ENCODE data around the gene TRAIP. TPM values are rescaled to one million over a fixed set of nuclear protein-coding genes. Genes with fewer than 3 reads are reported as not detected.

The TRAIP gene
- total RNA-seq, 1 experiment from 2014 or later, result 20.6 TPM

DNA sequence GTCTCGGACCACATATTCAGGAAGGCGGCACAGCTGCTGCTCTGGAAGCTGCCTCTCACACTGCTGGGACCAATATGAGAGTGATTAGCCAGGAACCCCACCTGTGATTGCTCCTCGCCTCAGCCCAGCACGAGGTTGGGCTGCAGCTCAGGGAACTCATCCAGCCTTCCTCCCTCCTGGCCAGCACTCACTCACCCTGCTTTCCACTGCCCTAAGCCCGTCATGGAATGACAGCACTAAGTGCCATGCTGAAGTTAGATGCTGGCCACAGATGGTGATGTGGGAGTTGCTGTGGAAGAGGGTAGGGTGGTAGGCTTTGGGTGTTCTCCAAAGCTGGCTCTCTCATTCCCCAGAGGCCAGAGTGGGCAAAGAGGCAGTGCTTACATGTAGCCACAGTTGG is 40.0 kb upstream of the TRAIP start:
- intact Hi-C loops (cut with micrococcal nuclease; ENCODE audit: unreplicated experiment), result no loop called here
- no peak for DNase-seq
- Histone ChIP-seq H3K27ac (no peak overlapping the region), H3K79me2 (ENCODE audit: low read depth) (peaks cover 30% of the 10 kb centered on the region), H2AFZ (no peak overlapping the region), H3K4me2 (no peak overlapping the region), H3K4me3 (no peak overlapping the region), H3K4me1 (replicated peaks; ENCODE audit: insufficient read depth) (peaks cover 19% of the 10 kb centered on the region), H3F3A (ENCODE audit: insufficient read depth, low read depth) (peaks cover 21% of the 10 kb centered on the region), H4K20me1 (ENCODE audit: insufficient read depth) (peaks cover 3% of the 10 kb centered on the region), H3K36me3 (ENCODE audit: low read depth) (peaks cover 17% of the 10 kb centered on the region; the same call in 1 of the 2 replicates), H3K9me3 (ENCODE audit: insufficient read depth, low read depth) (no peaks in the 10 kb centered on the region), H3K9me2 (ENCODE audit: insufficient read depth) (no peaks in the 10 kb centered on the region), H3K27me3 (ENCODE audit: insufficient read depth, low read depth) (no peaks in the 10 kb centered on the region)
- no peak for TF ChIP-seq EZH2 (IDR thresholded peaks at IDR 0.05; ENCODE audit: low read depth)
- TF ChIP-seq, protein P1, sequence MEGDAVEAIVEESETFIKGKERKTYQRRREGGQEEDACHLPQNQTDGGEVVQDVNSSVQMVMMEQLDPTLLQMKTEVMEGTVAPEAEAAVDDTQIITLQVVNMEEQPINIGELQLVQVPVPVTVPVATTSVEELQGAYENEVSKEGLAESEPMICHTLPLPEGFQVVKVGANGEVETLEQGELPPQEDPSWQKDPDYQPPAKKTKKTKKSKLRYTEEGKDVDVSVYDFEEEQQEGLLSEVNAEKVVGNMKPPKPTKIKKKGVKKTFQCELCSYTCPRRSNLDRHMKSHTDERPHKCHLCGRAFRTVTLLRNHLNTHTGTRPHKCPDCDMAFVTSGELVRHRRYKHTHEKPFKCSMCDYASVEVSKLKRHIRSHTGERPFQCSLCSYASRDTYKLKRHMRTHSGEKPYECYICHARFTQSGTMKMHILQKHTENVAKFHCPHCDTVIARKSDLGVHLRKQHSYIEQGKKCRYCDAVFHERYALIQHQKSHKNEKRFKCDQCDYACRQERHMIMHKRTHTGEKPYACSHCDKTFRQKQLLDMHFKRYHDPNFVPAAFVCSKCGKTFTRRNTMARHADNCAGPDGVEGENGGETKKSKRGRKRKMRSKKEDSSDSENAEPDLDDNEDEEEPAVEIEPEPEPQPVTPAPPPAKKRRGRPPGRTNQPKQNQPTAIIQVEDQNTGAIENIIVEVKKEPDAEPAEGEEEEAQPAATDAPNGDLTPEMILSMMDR (conservative IDR thresholded peaks at IDR 0.05), result no peak
- POLR2A ChIA-PET (ENCODE audit: unreplicated experiment), result no interaction called here
- CTCF ChIA-PET, result no interaction called here
- BruUV-seq (replicated peaks), result no TSS peak

DNA sequence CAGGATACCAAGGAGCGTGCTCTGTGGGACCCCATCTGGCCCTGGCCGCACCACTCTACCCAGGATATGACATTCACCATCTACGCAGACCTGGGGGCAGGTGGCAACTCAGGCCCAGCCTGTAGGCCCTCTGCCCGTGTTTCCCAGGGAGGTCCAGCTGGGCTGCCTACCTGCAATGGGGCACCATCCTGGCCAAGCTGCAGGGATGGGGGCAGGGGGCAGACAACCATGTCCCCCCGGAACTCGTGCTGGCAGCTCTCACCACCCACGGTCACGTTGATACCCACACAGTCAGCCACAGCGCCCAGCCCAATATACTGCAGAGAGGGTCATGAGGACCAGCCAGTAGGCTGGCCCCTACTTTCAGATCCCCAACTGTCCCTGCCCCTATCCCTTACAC is 39.4 kb upstream of the TRAIP start:
- Histone ChIP-seq H3K79me2 (ENCODE audit: low read depth) (peaks cover 25% of the 10 kb centered on the region), H3K4me3 (no peak overlapping the region), H3K4me2 (no peak overlapping the region), H3K9me3 (ENCODE audit: insufficient read depth, low read depth) (no peaks in the 10 kb centered on the region), H3K9me2 (ENCODE audit: insufficient read depth) (no peaks in the 10 kb centered on the region), H3F3A (ENCODE audit: insufficient read depth, low read depth) (peaks cover 15% of the 10 kb centered on the region; the same call in 1 of the 2 replicates), H4K20me1 (ENCODE audit: insufficient read depth) (peaks cover 3% of the 10 kb centered on the region), H3K4me1 (replicated peaks; ENCODE audit: insufficient read depth) (peaks cover 19% of the 10 kb centered on the region), H3K36me3 (ENCODE audit: low read depth) (peaks cover 17% of the 10 kb centered on the region; the same call in 1 of the 2 replicates), H3K27me3 (ENCODE audit: insufficient read depth, low read depth) (no peaks in the 10 kb centered on the region), H3K27ac (no peak overlapping the region), H2AFZ (no peak overlapping the region)
- CTCF ChIA-PET, result no interaction called here
- POLR2A ChIA-PET (ENCODE audit: unreplicated experiment), result no interaction called here
- TF ChIP-seq, protein P1 (conservative IDR thresholded peaks at IDR 0.05), result no peak
- no peak for TF ChIP-seq EZH2 (IDR thresholded peaks at IDR 0.05; ENCODE audit: low read depth)
- intact Hi-C loops (cut with micrococcal nuclease; ENCODE audit: unreplicated experiment), result no loop called here
- no peak for DNase-seq
- no TSS peak for BruUV-seq (replicated peaks)

DNA sequence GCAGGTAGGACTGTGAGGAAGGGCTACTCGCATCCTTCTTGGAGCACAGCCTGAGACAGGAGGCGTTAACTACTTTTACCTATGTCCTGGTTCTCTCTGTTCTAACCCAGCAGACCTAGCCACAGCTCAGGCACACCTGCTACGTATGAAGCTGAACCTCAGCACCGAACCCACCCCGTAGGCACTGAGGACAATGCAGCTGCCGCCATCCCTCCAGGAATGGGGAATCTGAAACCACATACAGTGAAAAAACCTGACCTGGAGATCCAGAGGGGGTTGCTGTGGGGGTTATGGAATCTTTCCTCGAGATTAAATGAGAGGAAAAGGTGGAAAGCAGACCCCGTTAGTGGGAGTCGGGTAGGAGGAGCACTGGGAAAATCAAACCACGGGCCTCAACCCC is 32.9 kb upstream of the TRAIP start:
- TF ChIP-seq, protein P1 (conservative IDR thresholded peaks at IDR 0.05), result no peak
- TF ChIP-seq EZH2 (IDR thresholded peaks at IDR 0.05; ENCODE audit: low read depth), result no peak
- intact Hi-C loops (cut with micrococcal nuclease; ENCODE audit: unreplicated experiment), result no loop called here
- Histone ChIP-seq H3K9me2 (ENCODE audit: insufficient read depth) (no peaks in the 10 kb centered on the region), H3K9me3 (ENCODE audit: insufficient read depth, low read depth) (no peaks in the 10 kb centered on the region), H3K4me3 (no peak overlapping the region), H3K4me1 (replicated peaks; ENCODE audit: insufficient read depth) (no peaks in the 10 kb centered on the region), H3K27ac (no peak overlapping the region), H3F3A (ENCODE audit: insufficient read depth, low read depth) (peaks cover 21% of the 10 kb centered on the region), H4K20me1 (ENCODE audit: insufficient read depth) (no peaks in the 10 kb centered on the region; the same call in 1 of the 2 replicates), H3K79me2 (ENCODE audit: low read depth) (no peaks in the 10 kb centered on the region), H3K36me3 (ENCODE audit: low read depth) (no peaks in the 10 kb centered on the region), H3K27me3 (ENCODE audit: insufficient read depth, low read depth) (no peaks in the 10 kb centered on the region), H3K4me2 (no peak overlapping the region), H2AFZ (no peak overlapping the region)
- no peak for DNase-seq
- no TSS peak for BruUV-seq (replicated peaks)
- ChIA-PET CTCF (no interaction called here), POLR2A (ENCODE audit: unreplicated experiment) (no interaction called here)
